ENCODE measurements around the gene PDHX. TPM values are rescaled to one million over a fixed set of nuclear protein-coding genes. Genes with fewer than 3 reads are reported as not detected.
A peak's percentile ranks its signal among the peaks of the same experiment; 100 is the strongest.

The PDHX gene
- total and polyA plus RNA-seq, 10 of the 15 experiments (the other 5 are each of a cell fraction or from before 2014, with no cell fraction given) = 14.5 to 41.9 (median 28.0) TPM

DNA sequence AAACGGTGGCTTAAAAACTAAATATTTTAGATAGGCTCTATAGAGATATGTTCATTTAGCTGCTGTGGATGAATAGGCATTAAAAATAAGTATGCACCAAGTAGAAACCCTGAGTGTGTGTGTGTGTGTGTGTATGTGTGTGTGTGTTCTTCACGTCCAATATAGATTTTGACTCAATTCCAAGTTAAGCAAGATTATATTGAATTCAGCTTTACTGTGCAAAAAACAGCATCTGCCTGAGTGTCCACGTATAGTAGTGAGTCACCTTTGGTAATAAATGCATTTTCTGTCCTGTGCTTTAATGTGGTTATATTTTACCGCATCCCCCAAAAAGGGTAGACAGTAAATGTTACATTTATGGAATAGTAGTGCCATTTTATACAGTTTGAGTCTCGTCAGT, 71.2 kb downstream of the PDHX start:
- H3K4me1 ChIP-seq (ENCODE audit: control insufficient read depth, insufficient read depth, low read length) = peaks cover 6% of the 10 kb centered on the region
- WGBS (ENCODE audit: insufficient coverage, insufficient replicate concordance, low lambda C conversion rate, missing lambda C conversion rate) = 80% methylated on average over 5 of the region's 5 CpGs
- H3K4me2 ChIP-seq (ENCODE audit: control insufficient read depth, insufficient read depth) = no peak overlapping the region
- CTCF ChIA-PET = interaction anchor here (0.6 to 2.1 kb wide), 4 partner anchors 19 to 156 kb away, joined by 3 to 12 read pairs (median 4); no protein-coding TSS in a partner anchor
- no peak overlapping the region for H3K4me3 ChIP-seq
- POLR2A ChIA-PET = interaction anchor here (0.7 to 0.8 kb wide), 2 partner anchors 28 to 58 kb away, joined by 3 to 5 read pairs; no protein-coding TSS in a partner anchor
- H3K27ac ChIP-seq (ENCODE audit: control insufficient read depth, insufficient read depth) = no peak overlapping the region
- TF ChIP-seq TCF7 (IDR thresholded peaks at IDR 0.05; ENCODE audit: borderline replicate concordance) (0 out of 2 replicates have a peak, but pooled peaks have one; percentile 17), RBBP5 (conservative IDR thresholded peaks at IDR 0.05) (no peak)
- BruUV-seq (replicated peaks) = no TSS peak
- H2AFZ ChIP-seq (ENCODE audit: control insufficient read depth, low read depth, low read length) = no peak overlapping the region
- no peak overlapping the region for H3K9ac ChIP-seq (ENCODE audit: control insufficient read depth, insufficient read depth, low read length)
- H4K20me1 ChIP-seq (ENCODE audit: control insufficient read depth, insufficient read depth) = no peaks in the 10 kb centered on the region
- FAIRE-seq = no peak
- in situ Hi-C loops (cut with MboI) (no loop called here), intact Hi-C loops (cut with micrococcal nuclease; ENCODE audit: unreplicated experiment) (no loop called here)
- RAD21 ChIA-PET (ENCODE audit: unreplicated experiment) = interaction anchor here (0.7 to 1.4 kb wide), 4 partner anchors 9 to 212 kb away, joined by 3 to 6 read pairs (median 3); no protein-coding TSS in a partner anchor
- peaks cover 0 to 3% of the 10 kb centered on the region in 2 experiments; a peak in 2 of 4 replicates for H3K36me3 ChIP-seq (ENCODE audit: control insufficient read depth in 2 of 2, insufficient read depth in 2 of 2, low read length in 1 of 2)
- SMC1A ChIA-PET (ENCODE audit: uncharacterized antibody, unreplicated experiment) = interaction anchor here (0.6 to 2.4 kb wide), 8 partner anchors 9 to 986 kb away, joined by 3 to 12 read pairs (median 6); no protein-coding TSS in a partner anchor
- H3K9me3 ChIP-seq (replicated peaks; ENCODE audit: control insufficient read depth, insufficient read depth, low read length) = no peaks in the 10 kb centered on the region
- no peak for DNase-seq (ENCODE audit: low read depth, low spot score)
- no peaks in the 10 kb centered on the region for H3K27me3 ChIP-seq (replicated peaks in 1 of 2; ENCODE audit: control insufficient read depth in 2 of 2, insufficient read depth in 2 of 2, low read length in 1 of 2)
- ATAC-seq = no peak
- no peaks in the 10 kb centered on the region for H3K79me2 ChIP-seq (ENCODE audit: control insufficient read depth, insufficient read depth, low read length)

DNA sequence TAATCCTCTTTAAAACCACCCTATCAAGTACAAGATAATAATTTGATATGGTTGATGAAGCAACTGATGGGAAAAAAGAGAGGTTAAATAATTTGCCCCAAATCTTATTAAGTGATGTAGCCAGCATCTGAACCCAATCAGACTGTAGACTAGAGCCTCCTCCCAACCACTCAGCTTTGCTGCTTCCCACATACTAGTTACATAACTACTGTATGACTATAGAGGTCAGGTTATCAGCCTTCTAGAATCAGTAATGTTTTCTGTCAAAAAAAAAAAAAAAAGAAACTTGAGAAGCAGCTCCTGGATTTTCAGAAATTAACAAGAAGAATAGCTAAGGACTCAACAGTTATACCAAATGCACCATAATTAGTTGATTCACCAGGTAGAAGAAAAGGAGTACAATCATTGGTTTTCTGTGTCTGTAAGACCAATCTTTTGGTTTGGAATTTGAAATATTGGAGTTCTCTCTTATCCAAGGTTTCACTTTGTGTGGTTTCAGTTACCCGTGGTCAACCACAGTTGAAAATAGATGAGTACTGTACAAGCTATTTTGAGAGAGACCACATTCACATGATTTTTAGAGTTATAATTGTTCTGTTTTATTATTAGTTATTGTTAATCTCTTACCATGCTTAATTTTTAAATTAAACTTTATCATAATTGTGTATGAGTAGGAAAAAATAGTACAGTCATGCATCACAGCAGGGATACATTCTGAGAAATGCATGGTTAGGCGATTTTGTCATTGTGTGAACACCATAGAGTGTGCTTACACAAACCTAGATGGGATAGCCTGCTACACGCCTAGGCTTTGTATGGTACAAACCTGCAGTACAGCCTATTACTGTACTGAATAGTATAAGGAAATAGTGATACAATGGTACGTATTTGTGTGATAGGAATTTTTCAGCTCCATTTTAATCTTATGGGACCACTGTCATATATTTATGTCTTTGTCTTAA, 72.2 kb downstream of the PDHX start:
- 62% methylated on average over 4 of the region's 4 CpGs for WGBS (ENCODE audit: insufficient coverage, insufficient replicate concordance, low lambda C conversion rate, missing lambda C conversion rate)
- no peaks in the 10 kb centered on the region for H4K20me1 ChIP-seq (ENCODE audit: control insufficient read depth, insufficient read depth)
- ChIA-PET CTCF (interaction anchor here (0.6 to 2.1 kb wide), 6 partner anchors 22 to 404 kb away, joined by 3 to 6 read pairs (median 4); no protein-coding TSS in a partner anchor), RAD21 (ENCODE audit: unreplicated experiment) (interaction anchor here (0.7 to 1.4 kb wide), 5 partner anchors 8 to 211 kb away, joined by 3 to 6 read pairs (median 3); no protein-coding TSS in a partner anchor), SMC1A (ENCODE audit: uncharacterized antibody, unreplicated experiment) (interaction anchor here (0.6 to 2.4 kb wide), 11 partner anchors 9 to 985 kb away, joined by 3 to 12 read pairs (median 5); no protein-coding TSS in a partner anchor), POLR2A (interaction anchor here (0.6 to 0.8 kb wide), 4 partner anchors 27 to 66 kb away, joined by 3 to 5 read pairs (median 4); no protein-coding TSS in a partner anchor)
- H3K36me3 ChIP-seq (ENCODE audit: control insufficient read depth in 2 of 2, insufficient read depth in 2 of 2, low read length in 1 of 2) = peaks cover 0 to 3% of the 10 kb centered on the region in 2 experiments; a peak in 2 of 4 replicates
- no peak overlapping the region for H3K9ac ChIP-seq (ENCODE audit: control insufficient read depth, insufficient read depth, low read length)
- H3K79me2 ChIP-seq (ENCODE audit: control insufficient read depth, insufficient read depth, low read length) = no peaks in the 10 kb centered on the region
- peak; percentile 85 for ATAC-seq
- no peak overlapping the region for H3K4me3 ChIP-seq
- no peak for DNase-seq (ENCODE audit: low read depth, low spot score)
- H3K27ac ChIP-seq (ENCODE audit: control insufficient read depth, insufficient read depth) = no peak overlapping the region
- no peak overlapping the region for H2AFZ ChIP-seq (ENCODE audit: control insufficient read depth, low read depth, low read length)
- peak overlapping the region; percentile 50 for H3K4me2 ChIP-seq (ENCODE audit: control insufficient read depth, insufficient read depth)
- in situ Hi-C loops (cut with MboI) (no loop called here), intact Hi-C loops (cut with micrococcal nuclease; ENCODE audit: unreplicated experiment) (no loop called here)
- H3K9me3 ChIP-seq (replicated peaks; ENCODE audit: control insufficient read depth, insufficient read depth, low read length) = no peaks in the 10 kb centered on the region
- FAIRE-seq = no peak
- H3K27me3 ChIP-seq (replicated peaks in 1 of 2; ENCODE audit: control insufficient read depth in 2 of 2, insufficient read depth in 2 of 2, low read length in 1 of 2) = no peaks in the 10 kb centered on the region
- peaks cover 6% of the 10 kb centered on the region for H3K4me1 ChIP-seq (ENCODE audit: control insufficient read depth, insufficient read depth, low read length)
- BruUV-seq (replicated peaks) = no TSS peak
- TF ChIP-seq, protein P1, sequence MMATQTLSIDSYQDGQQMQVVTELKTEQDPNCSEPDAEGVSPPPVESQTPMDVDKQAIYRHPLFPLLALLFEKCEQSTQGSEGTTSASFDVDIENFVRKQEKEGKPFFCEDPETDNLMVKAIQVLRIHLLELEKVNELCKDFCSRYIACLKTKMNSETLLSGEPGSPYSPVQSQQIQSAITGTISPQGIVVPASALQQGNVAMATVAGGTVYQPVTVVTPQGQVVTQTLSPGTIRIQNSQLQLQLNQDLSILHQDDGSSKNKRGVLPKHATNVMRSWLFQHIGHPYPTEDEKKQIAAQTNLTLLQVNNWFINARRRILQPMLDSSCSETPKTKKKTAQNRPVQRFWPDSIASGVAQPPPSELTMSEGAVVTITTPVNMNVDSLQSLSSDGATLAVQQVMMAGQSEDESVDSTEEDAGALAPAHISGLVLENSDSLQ (IDR thresholded peaks at IDR 0.05) = no peak
- TF ChIP-seq CEBPB (IDR thresholded peaks at IDR 0.05; ENCODE audit: borderline replicate concordance in 1 of 2, low read depth in 2 of 2, low read length in 2 of 2) (no peak), EED (IDR thresholded peaks at IDR 0.05; ENCODE audit: low read depth) (peak; percentile 85), FOXM1 (IDR thresholded peaks at IDR 0.05; ENCODE audit: low read depth, low read length) (peak; percentile 68; the same call in 1 of the 2 replicates), ATF7 (IDR thresholded peaks at IDR 0.05; ENCODE audit: low read depth) (no peak), MEF2A (IDR thresholded peaks at IDR 0.05; ENCODE audit: insufficient read depth, low read depth, low read length) (peak; percentile 91)
- TF ChIP-seq, protein P2, sequence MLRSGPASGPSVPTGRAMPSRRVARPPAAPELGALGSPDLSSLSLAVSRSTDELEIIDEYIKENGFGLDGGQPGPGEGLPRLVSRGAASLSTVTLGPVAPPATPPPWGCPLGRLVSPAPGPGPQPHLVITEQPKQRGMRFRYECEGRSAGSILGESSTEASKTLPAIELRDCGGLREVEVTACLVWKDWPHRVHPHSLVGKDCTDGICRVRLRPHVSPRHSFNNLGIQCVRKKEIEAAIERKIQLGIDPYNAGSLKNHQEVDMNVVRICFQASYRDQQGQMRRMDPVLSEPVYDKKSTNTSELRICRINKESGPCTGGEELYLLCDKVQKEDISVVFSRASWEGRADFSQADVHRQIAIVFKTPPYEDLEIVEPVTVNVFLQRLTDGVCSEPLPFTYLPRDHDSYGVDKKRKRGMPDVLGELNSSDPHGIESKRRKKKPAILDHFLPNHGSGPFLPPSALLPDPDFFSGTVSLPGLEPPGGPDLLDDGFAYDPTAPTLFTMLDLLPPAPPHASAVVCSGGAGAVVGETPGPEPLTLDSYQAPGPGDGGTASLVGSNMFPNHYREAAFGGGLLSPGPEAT (IDR thresholded peaks at IDR 0.05; ENCODE audit: low read depth) = no peak; the same call in 1 of the 2 replicates
- TF ChIP-seq, protein P3, sequence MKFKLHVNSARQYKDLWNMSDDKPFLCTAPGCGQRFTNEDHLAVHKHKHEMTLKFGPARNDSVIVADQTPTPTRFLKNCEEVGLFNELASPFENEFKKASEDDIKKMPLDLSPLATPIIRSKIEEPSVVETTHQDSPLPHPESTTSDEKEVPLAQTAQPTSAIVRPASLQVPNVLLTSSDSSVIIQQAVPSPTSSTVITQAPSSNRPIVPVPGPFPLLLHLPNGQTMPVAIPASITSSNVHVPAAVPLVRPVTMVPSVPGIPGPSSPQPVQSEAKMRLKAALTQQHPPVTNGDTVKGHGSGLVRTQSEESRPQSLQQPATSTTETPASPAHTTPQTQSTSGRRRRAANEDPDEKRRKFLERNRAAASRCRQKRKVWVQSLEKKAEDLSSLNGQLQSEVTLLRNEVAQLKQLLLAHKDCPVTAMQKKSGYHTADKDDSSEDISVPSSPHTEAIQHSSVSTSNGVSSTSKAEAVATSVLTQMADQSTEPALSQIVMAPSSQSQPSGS (IDR thresholded peaks at IDR 0.05; ENCODE audit: low read length) = peak; percentile 43; the same call in 1 of the 2 replicates

Measured in GM12878 (cell line).